ENCODE results near the gene PADI4.
A peak's percentile ranks its signal among the peaks of the same experiment; 100 is the strongest.
"Not testable (repeated sequence)": the region's sequence is repeated elsewhere in the genome, so short reads cannot be mapped to it uniquely, and the experiment has no call there.

PADI4 gene

DNA sequence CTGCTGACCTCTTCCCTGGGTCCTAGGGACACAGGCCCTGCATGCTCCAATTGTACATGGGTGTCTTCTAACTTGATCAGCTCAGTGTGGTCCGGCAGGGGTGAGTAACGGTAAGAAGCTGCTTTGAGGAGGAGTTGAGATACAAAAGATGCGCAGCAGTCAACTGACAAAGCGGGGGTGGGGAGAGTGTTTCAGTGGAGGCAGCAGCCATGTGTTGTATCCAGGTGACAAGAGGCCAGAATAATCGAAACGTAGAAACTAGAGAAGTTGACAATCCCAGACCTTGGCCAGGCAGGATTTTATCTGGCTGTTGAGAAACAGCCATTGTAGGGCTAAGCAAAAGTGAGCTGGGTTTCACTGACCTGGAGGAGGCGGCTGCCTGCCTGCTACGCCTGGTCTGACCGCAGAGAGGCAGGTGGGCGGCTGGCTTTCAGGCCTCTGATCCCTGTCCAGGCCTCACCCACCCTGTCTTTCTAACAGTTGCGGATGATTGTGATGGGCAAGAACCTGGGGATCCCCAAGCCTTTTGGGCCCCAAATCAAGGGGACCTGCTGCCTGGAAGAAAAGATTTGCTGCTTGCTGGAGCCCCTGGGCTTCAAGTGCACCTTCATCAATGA lies 92.8 kb downstream of the PADI4 start:
- no peak for DNase-seq

GRCh38 chr1:17401841-17402240 lies 93.8 kb downstream of the PADI4 start:
- no peak for DNase-seq

DNA sequence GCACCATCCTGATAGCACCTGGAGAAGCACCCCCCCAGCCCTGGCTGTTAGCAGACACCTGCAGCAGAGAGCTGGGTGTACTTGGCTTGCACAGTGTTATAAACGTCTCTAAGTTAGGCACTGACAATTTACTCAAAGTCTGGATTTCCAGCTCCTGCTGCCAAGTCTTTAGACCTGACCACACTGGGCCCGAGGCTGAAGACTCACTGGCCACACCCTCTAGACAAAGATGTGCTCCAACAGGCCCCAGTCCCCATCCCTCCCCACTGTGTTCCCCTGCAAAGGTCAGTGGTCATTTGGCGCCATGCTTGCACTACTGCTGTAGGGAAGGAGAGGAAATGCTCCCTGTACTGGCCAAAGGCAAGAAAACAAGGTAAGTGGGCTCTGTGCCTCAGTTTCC lies 95.1 kb downstream of the PADI4 start:
- DNase-seq = no peak

- no peak for DNase-seq
Measured at GRCh38 chr1:17404034-17404684, 96.2 kb downstream of the PADI4 start.

- no peak for DNase-seq
Measured at GRCh38 chr1:17404820-17405219, 96.8 kb downstream of the PADI4 start.

DNA sequence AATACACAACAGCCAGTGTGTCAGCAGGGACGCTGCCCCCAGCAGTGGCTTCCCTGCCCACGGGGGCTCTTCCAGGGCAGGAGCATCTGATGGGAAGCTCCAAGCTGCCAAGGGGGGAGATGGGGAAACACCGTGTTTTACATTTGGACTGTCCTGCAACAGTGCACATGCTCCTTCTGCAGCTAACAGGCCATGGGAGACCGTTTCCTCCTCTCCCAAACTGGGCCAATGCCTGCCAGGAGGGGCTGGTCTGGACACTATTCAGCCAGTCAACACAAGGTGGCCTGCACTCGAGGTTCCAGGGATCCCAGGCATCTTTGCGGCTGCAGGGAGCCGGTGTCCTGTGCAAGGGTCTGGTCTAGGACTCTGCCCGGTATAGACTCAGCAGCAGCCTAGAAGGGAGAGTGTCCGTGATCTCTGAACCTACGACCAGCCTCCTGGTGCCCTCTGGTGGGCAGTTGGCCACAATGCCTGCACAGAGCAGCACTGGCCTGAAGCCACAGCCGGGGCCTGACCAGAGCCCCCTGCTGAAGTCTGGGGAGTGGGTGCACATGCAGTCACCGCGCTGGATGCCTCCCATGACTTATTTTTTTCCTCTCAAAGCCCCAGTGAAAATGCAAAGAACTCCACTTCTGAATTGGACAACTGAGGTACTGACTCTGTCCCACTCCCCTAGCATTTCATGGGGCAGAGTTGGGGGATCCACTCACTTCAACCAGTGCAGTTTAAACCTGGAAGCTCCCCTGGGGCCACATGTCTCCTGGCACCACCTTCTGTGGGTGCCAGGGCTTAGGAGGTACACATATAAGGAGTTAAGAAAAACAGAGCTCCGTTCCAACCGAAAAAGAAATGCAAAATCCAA lies 98.1 kb downstream of the PADI4 start:
- peak; percentile 32 for DNase-seq

GRCh38 chr1:17406760-17407475 lies 98.9 kb downstream of the PADI4 start:
- DNase-seq = not testable (repeated sequence)

- DNase-seq = not testable (repeated sequence)
Measured at GRCh38 chr1:17407786-17408514, 100.0 kb downstream of the PADI4 start.

GRCh38 chr1:17409391-17409811 lies 101.4 kb downstream of the PADI4 start:
- DNase-seq = no peak

GRCh38 chr1:17412093-17412870 lies 104.3 kb downstream of the PADI4 start:
- no peak for DNase-seq
